Measurements from ENCODE around the gene B3GNT7.

- TF ChIP-seq CTCF (conservative IDR thresholded peaks at IDR 0.05 in 1 of 2, IDR thresholded peaks at IDR 0.05 in 1 of 2; ENCODE audit: extremely low read depth in 1 of 2, insufficient read depth in 1 of 2, low read depth in 1 of 2, low read length in 2 of 2) (no peak), EZH2 (IDR thresholded peaks at IDR 0.05; ENCODE audit: borderline replicate concordance, low read length) (no peak)
Measured at GRCh38 chr2:231380307-231380706, 15.2 kb upstream of the B3GNT7 start.

Data from mammary epithelial cell (primary cell).